ENCODE measurements around the gene UGT1A5.

The UGT1A5 gene

GRCh38 chr2:233712611-233713261 lies at the start of gene UGT1A5:
UGT1A5 (plus strand) TSS chr2:233712907; CDS start chr2:233712992, 85 bp downstream.
- no peak for DNase-seq (ENCODE audit: low read depth, low spot score)

- no peak for DNase-seq (ENCODE audit: low read depth, low spot score)
Measured at GRCh38 chr2:233663911-233664310, 48.8 kb upstream of the UGT1A5 start.

GRCh38 chr2:233668605-233669260 lies 44.0 kb upstream of the UGT1A5 start:
- no peak for DNase-seq (ENCODE audit: low read depth, low spot score)

- DNase-seq (ENCODE audit: low read depth, low spot score): no peak
Measured at GRCh38 chr2:233671290-233672161, 41.2 kb upstream of the UGT1A5 start, which contains the start of gene UGT1A9. UGT1A9 (plus strand) TSS chr2:233671898; CDS start chr2:233671935, 37 bp downstream.

GRCh38 chr2:233672886-233673285 lies 39.8 kb upstream of the UGT1A5 start:
- DNase-seq (ENCODE audit: low read depth, low spot score): no peak

- no peak for DNase-seq (ENCODE audit: low read depth, low spot score)
Measured at GRCh38 chr2:233673896-233674295, 38.8 kb upstream of the UGT1A5 start.

- no peak for DNase-seq (ENCODE audit: low read depth, low spot score)
Measured at GRCh38 chr2:233674314-233674713, 38.4 kb upstream of the UGT1A5 start.

- no peak for DNase-seq (ENCODE audit: low read depth, low spot score)
Measured at GRCh38 chr2:233674995-233675394, 37.7 kb upstream of the UGT1A5 start.

- DNase-seq (ENCODE audit: low read depth, low spot score): no peak
Measured at GRCh38 chr2:233676046-233676445, 36.7 kb upstream of the UGT1A5 start.

- no peak for DNase-seq (ENCODE audit: low read depth, low spot score)
Measured at GRCh38 chr2:233679196-233679595, 33.5 kb upstream of the UGT1A5 start.

GRCh38 chr2:233680361-233681045 lies 32.2 kb upstream of the UGT1A5 start:
- DNase-seq (ENCODE audit: low read depth, low spot score): no peak

GRCh38 chr2:233681521-233682099 lies 31.1 kb upstream of the UGT1A5 start, which contains the start of gene UGT1A7:
UGT1A7 (plus strand) TSS chr2:233681901; CDS start chr2:233681938, 37 bp downstream.
- no peak for DNase-seq (ENCODE audit: low read depth, low spot score)

GRCh38 chr2:233684640-233685039 lies 28.1 kb upstream of the UGT1A5 start:
- no peak for DNase-seq (ENCODE audit: low read depth, low spot score)

- DNase-seq (ENCODE audit: low read depth, low spot score): no peak
Measured at GRCh38 chr2:233686928-233687327, 25.8 kb upstream of the UGT1A5 start.

- no peak for DNase-seq (ENCODE audit: low read depth, low spot score)
Measured at GRCh38 chr2:233688341-233688740, 24.4 kb upstream of the UGT1A5 start.

GRCh38 chr2:233689031-233689430 lies 23.7 kb upstream of the UGT1A5 start:
- DNase-seq (ENCODE audit: low read depth, low spot score): no peak

- DNase-seq (ENCODE audit: low read depth, low spot score): no peak
Measured at GRCh38 chr2:233689501-233689900, 23.2 kb upstream of the UGT1A5 start.

GRCh38 chr2:233690444-233690843 lies 22.3 kb upstream of the UGT1A5 start:
- DNase-seq (ENCODE audit: low read depth, low spot score): no peak

GRCh38 chr2:233691443-233692433 lies 21.0 kb upstream of the UGT1A5 start:
- no peak for DNase-seq (ENCODE audit: low read depth, low spot score)

GRCh38 chr2:233692648-233693047 lies 20.1 kb upstream of the UGT1A5 start, which contains the start of gene UGT1A6:
UGT1A6 (plus strand) TSS chr2:233692890; CDS start chr2:233693005, 115 bp downstream.
- DNase-seq (ENCODE audit: low read depth, low spot score): no peak

All from iPS DF 19.7 (cell line).